NCI-H2196 treated with DMSO at 0.1 percent for 48 hours (cell line): Measurements from ENCODE around the gene SAG.

ENCODE experiments used
- DNase-seq: peaks from one replicate; lab custom pipeline; 2025; ENCODE audit not compliant: unreplicated experiment; lab: John Stamatoyannopoulos, UW

SAG gene

DNA sequence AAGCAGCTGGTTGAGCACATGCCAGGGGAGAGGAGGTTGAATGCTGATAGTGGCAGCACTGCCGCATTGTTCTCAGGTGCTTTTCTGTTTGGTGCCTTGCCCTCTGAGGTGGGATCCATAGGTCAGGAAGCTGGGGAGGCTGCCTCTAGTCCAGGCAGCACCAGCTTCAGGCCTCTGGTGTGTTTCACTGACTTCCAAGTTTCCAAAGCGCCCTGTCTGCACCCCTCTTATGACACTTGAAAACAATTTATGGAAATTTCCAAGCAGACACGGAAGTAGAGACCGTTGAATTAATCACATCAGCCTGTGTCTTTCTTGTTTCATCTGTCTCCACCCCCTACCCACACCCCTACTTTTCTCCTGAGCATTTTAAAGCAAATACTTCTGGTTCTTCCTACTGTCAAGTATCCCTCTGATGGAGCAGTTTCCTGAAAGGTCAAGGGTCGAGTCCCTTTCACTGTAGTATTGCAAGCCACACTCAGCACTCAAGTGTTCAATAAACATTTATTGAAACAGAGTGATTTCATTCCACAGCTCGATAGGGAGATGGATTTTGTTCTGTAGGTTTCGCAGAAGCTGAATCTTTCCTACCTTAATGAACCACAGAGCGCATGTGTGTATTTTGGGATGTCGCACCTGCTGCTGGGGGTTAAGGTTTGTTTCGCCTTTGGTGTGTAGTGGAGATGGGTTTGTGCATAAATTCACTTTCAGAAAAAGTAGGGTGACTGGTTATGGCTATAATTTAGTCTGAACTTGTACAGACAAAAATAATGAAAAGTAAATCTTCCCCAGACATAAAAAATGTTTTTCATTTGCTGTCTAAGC is 68.1 kb downstream of the SAG start:
- DNase-seq = no peak

DNA sequence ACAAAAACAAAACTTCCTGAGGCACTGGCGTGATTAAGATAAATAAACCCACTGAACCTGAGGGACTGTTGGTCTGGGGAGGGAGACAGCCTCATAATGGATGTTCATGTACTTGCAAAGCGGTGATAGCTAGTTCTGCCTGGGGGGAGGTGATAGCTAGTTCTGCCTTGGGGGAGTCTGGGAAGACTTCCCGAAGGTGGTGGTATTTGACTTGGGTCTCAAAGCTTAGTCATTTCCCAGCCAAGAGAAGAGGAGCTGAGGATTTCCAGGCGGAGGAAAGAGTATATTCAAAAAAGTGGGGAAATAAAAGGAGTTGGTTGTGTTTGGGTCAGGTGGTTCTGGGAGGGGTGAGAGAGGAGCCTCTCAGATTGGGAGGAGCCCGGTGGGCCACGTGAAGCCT is 71.4 kb downstream of the SAG start:
- no peak for DNase-seq

DNA sequence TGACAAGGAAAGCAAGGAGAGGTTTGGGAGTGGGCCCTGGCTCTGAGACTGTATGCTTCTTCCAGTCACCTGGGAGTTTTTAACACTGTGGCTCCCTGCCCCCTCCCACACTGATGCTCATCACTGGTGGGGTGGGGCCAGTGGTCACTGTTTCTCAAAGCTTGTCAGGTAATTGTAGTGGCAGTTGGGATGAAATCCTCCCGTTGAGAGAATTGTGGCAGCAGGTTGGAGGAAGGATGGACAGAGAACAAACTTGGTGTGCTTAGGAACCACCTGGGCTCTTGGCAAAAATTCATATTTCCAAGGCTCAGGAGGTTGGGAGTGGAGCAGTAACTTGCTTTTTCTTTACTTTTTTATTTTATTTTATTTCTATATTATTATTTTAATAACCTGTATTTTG is 71.8 kb downstream of the SAG start:
- DNase-seq = no peak

DNA sequence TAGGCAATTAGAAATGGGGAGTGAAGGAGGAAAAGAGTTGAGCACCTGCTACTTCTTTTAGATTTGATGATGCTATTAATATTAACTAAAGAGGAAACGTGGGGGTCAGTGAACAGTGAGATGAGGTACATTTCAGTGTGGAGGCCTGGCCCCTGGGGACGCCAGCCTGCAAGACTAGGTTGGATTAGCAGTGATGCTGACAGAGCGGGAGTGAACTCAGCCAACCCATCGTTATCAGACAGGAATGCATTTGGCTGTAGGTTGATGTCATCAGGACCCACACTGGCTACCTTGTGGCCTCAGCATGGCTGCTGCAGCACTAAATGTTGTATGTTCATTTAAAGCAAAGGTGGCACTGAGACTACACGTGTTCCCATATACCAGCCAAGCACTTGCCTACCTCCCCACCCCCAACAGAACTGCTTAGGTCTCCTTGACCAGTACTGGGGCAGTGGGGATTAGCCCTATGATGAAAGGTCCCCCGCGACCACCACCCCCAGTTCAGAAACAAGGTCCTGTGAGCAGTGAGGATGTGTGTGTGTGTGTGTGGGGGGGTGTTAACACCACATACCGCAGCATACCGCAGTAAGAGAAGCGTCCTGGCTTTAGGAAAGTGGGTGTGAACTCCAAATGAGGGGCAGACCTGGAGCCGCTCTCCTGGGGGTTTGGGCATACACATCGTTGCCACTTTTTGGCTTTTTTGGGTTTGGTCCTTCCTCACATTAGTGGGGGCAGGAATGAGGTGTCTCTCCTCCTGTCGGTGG is 72.7 kb downstream of the SAG start:
- no peak for DNase-seq

DNA sequence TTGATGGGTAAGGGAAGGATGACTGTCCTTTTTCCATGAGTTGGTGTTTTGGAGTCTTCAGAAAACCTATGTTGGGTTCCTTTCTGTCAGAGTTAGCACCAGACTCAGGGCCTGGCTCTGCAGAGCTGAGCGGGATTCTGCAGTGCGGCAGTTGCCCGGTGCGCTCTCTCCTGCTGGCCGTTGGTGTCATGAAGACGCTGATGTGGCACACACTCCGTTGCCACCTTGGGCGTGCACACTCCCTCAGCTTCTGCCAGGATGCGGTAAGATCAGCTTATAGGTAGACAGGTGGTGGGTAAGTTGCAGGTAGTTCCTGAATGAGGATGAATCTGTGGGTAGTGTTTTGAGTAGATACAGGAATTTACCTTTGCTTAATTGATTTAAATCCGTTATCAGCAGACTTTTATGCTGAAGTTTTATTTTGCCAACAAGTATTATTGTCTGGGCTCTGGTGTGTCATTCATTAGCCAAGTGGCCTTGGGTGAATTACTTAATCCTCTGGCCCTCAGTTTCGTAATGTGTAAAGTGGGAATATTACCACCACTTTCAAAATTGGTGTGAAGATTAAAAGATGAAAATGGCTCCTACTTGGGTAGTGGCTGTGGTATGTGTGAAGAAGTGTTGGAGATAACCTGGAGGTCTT is 73.5 kb downstream of the SAG start:
- DNase-seq = no peak

DNA sequence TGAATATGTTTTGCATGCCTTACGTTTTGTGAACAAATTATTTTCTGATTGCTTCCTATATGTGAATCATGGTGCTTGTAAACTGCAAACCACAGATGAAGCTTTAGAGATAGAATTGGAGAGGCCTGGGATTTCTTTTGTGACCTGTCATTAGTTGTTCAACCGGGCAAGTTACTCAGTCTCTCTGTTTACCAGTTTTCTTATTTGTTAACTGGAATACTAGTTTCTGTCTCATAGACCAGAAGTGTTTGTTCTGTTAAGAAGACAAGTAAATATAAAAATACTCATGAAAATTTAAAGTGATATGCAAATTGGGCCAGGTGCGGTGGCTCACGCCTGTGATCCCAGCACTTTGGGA is 74.0 kb downstream of the SAG start:
- DNase-seq = no peak

DNA sequence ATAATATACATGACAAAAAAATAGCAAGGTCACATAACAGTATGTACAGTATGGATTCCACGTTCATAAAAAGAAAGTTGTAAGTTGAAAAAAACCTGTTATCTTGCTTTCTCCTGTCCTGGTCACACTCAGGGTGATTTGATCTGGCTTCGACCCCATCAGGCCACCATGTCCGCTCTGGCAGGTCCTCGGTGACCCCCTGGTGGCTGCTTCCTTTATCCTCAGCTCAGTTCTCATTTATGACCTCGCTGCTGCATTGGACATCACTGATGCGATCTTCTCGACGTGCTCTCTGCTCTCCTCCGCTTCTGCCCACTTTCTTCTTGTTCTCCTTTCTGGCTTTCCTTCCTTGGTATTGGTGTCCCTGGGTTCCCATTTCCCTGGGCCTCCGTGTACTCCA is 76.4 kb downstream of the SAG start:
- DNase-seq = no peak

DNA sequence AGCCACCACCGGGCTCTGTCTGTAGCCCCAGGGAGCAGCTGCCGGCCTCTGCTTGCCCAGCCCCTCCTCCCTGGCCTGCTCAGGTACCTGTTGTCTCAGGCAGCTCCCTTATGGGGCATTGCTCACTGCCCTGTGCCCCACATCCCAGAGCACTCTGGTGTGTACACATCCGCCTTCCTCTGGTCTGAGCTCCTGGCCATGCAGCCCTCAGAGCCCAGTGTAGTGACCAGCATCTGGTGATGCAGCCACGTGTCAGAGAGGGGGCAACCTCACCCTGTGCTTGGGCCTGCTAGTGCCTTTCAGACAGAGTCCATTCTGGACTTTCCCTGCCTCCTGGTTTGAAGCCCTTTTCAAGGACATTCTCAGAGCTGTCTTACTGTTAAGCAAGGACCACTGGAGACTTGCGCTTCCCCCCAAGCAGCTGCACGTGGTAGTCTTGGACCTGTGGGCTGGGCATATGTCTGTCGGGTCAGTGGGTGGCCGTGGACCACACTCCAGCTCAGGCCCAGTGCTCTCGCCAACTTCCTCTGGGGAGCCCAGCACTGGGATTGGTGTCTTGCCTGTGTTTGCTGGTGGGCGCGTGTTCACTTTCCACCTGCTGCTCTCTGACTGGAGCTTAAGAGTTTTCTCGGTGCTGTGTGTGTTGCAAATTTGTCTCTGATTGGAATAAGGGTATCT is 77.3 kb downstream of the SAG start:
- no peak for DNase-seq

DNA sequence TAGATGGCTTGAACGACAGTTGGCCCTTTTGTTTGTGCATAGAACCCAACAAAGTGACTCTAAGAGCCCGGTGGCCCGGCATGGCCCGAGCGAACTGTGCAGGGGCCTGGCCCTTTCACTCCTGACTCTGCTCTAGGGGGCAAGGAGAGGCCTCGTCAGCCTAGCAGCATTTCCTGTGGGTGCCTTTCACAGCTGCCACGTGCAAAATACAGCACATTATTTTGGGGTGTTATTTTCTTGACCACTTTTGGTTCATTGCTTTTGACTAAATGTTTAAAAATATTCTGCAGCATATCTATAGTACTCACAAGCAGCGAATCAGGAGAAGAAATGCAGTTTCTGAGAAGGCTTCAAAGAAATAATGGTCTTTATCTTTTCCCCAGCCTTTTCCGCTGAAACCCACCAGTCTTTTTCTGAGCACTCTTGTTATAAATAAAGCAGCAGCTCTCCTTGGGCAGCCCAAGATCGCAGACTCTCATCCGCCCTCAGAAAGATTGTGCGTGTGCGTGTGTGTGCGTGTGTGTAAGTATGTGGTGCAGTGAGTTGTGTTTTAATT is 78.0 kb downstream of the SAG start:
- DNase-seq = no peak

DNA sequence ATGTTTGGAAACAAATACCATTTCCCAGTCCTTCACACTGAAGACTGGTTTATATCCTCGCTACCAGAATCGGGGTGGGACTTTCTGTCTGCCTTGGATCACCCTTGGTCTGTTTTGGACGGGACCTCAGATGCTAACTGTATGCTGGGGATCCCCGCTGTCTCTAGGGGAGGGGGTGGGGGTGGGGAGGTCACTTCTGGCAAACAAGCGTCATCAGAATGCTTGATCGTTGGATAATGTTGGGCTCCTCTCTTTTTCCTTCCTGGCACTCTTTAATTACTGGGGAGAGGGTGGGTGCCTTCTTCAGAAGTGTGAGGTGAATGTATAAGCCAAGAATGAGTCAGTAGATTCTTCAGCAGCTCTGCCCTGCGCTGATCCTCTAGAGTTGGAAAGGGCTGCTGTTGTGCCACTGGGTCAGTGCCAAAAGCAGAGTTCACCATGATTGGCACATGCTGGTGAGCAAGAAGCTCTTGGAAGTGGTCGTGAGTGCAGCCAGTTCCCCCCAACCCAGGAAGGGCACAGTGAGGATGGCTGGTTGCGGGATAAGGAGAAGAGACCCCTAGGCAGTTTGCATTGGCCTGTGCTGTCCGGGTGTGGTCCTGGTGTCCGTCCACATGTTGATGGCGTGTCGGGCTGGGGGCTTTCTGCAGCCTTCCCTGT is 78.9 kb downstream of the SAG start:
- DNase-seq = no peak

DNA sequence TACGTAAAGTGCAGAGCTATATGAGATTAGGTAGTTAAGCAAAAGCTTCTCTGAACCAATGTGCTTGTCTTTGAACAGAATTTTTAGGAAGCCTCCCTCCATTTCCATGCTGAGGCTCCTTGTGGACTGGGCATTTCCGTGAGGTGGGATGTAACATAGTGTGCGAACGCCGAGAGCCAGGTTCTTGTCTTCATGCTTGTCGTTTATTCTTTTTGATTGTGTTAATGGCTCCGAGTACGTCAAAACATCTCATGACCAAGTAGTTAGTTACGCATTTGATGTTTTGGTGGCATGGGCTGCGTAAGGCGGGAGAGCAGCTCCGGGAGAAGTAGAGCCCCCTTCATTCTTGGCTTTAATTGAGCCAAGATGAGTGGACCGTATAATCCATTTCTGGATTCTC is 79.6 kb downstream of the SAG start:
- DNase-seq = no peak

DNA sequence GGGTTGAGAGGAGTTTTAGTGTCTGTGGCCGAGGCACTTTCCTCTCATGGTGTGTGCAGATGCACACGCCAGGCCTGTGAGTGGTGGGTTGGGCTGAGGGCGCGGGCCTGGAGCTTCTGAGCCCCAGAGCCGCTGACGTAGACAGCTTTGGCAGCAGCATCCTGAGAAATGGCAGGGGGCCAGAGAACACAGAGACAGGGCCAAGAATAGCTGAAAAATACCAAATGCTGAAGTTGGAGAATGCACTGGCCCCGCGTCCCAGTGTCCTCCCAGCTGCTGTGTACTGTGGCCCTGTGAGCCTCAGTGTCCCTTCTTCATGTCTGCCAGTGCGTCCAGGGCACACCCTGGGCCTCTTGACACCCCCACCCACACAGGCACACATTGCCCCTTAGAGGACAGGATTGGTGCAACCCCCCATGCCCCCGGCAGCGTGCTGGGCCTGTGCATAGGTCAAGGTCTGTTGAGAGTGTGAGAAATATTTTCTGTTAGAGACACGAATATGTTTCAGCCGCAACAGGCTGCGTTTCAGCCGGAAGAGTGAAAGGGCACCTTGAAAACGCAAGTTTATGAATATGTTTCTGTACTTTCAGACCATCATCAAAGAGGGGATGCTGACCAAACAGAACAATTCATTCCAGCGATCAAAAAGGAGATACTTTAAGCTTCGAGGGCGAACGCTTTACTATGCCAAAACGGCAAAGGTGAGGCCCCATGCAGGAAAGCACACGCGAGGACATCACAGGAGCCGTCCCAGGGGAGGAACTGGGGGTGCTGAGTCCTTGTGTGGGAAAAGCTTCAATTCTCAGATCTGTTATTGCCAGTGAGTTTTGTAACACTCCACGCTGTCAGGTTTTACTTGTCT is 80.3 kb downstream of the SAG start:
- peak; percentile 37 for DNase-seq

DNA sequence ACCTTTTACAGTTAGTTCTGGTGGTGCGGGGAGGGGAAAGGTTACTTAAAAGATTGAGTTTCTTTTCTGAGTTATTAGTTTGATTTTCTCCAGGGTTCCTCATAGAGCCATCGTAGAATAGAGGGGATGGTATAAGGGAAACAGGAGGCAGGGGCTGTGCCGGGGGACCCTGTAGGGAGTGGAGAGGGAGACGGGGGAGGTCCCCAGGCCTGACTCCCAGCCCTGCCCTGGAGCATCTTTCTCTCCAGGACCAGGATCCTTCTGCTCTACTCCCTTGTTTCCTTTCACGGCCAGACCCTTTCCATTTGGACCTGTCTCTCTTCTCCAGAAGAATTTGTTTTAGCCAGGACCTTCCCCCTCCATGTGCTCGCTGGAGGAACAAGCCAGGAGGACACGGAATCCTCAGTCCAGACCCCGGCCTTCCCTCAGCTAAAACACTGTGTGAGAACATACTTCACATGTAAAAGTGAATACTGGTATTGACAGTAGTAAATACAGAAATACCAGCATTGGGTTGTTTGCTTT is 82.0 kb downstream of the SAG start:
- DNase-seq = no peak

DNA sequence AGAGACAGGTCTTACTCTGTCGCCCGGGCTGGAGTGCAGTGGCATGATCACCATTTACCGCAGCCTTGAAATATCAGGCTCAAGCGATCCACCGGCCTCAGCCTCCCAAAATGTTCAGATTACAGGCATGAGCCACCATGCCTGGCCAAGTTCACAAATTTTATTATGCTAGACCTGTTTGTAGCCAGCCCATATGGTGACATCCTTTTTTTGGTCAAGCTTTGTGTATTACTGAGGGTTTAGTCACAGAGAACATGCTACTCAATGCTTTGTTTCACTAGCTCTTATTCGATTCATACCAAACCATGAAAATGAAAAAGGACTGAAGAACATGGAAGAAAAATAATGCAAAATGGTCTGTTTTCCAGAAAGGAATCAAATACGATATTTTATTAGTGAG is 88.1 kb downstream of the SAG start:
- DNase-seq = no peak
